Stimulated activated CD8-positive, alpha-beta memory T cell treated with anti-CD3 and anti-CD28 coated beads, Interleukin-12 subunit alpha, Interleukin-12 subunit beta, amount 100 ng/mL, for 1 hour (primary cell): ENCODE results near the gene HDGFL2.
"Not testable (repeated sequence)": the region's sequence is repeated elsewhere in the genome, so short reads cannot be mapped to it uniquely, and the experiment has no call there.

Experiments
- DNase-seq: peaks from one replicate; pipeline ENCODE4 v3.0.0-alpha.2; 2020; ENCODE audit warnings: low read depth

Gene HDGFL2

GRCh38 chr19:4516939-4517300 lies 44.8 kb downstream of the HDGFL2 start:
- no peak for DNase-seq

GRCh38 chr19:4517451-4518057 lies 45.5 kb downstream of the HDGFL2 start:
- DNase-seq: no peak

GRCh38 chr19:4518345-4519171 lies 46.5 kb downstream of the HDGFL2 start, which contains the start of gene PLIN4:
Gene PLIN4, minus strand, starts transcription at chr19:4518486. Its CDS starts 214 bp downstream, at chr19:4518272.
- no peak for DNase-seq

- DNase-seq: no peak
Observed at GRCh38 chr19:4519172-4519496, 47.0 kb downstream of the HDGFL2 start.

- no peak for DNase-seq
Observed at GRCh38 chr19:4519521-4520277, 47.6 kb downstream of the HDGFL2 start.

GRCh38 chr19:4521170-4521887 lies 49.2 kb downstream of the HDGFL2 start:
- DNase-seq: no peak

GRCh38 chr19:4521888-4522242 lies 49.8 kb downstream of the HDGFL2 start:
- DNase-seq: no peak

GRCh38 chr19:4522291-4523002 lies 50.4 kb downstream of the HDGFL2 start:
- no peak for DNase-seq

GRCh38 chr19:4523306-4524110 lies 51.4 kb downstream of the HDGFL2 start:
- no peak for DNase-seq

- peak; percentile 57 for DNase-seq
Observed at GRCh38 chr19:4524808-4525562, 52.9 kb downstream of the HDGFL2 start.

GRCh38 chr19:4525563-4526002 lies 53.5 kb downstream of the HDGFL2 start:
- no peak for DNase-seq

- not testable (repeated sequence) for DNase-seq
Observed at GRCh38 chr19:4527377-4527776, 55.3 kb downstream of the HDGFL2 start.

GRCh38 chr19:4528843-4529242 lies 56.7 kb downstream of the HDGFL2 start:
- no peak for DNase-seq

- DNase-seq: no peak
Observed at GRCh38 chr19:4529924-4530522, 57.9 kb downstream of the HDGFL2 start.

GRCh38 chr19:4531562-4532165 lies 59.6 kb downstream of the HDGFL2 start:
- DNase-seq: no peak

- DNase-seq: no peak
Observed at GRCh38 chr19:4533334-4533733, 61.2 kb downstream of the HDGFL2 start.

- no peak for DNase-seq
Observed at GRCh38 chr19:4533835-4534424, 61.8 kb downstream of the HDGFL2 start.

GRCh38 chr19:4534836-4535658 lies 63.0 kb downstream of the HDGFL2 start, which contains the start of gene PLIN5:
Gene PLIN5, minus strand, starts transcription at chr19:4535224. Its CDS starts 1,150 bp downstream, at chr19:4534074.
- DNase-seq: peak; percentile 6
